Measurements from ENCODE around the gene HMOX2.

DNA sequence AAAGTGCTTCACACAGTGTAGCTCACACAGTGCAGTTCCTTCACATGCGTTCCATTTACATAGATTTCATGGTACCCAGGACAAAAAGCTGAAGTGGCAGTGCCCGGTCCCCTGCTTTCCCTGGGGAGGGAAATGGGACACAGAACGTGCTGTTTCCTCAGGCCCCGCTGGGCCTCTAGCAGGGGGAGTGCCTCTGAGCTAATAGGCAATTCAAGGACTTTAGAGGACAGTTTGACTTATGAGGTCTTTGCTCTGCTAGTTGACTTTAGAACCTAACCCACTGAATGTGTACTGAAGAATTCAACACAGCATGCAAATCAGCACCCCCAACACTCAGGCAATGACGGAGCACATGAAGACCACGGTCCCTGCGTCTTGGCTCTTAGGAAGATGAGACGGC lies 55.6 kb downstream of the HMOX2 start:
- no peak for TF ChIP-seq EP300 (IDR thresholded peaks at IDR 0.05)
- no peak for TF ChIP-seq POLR2A (IDR thresholded peaks at IDR 0.05)
- TF ChIP-seq, protein P1, sequence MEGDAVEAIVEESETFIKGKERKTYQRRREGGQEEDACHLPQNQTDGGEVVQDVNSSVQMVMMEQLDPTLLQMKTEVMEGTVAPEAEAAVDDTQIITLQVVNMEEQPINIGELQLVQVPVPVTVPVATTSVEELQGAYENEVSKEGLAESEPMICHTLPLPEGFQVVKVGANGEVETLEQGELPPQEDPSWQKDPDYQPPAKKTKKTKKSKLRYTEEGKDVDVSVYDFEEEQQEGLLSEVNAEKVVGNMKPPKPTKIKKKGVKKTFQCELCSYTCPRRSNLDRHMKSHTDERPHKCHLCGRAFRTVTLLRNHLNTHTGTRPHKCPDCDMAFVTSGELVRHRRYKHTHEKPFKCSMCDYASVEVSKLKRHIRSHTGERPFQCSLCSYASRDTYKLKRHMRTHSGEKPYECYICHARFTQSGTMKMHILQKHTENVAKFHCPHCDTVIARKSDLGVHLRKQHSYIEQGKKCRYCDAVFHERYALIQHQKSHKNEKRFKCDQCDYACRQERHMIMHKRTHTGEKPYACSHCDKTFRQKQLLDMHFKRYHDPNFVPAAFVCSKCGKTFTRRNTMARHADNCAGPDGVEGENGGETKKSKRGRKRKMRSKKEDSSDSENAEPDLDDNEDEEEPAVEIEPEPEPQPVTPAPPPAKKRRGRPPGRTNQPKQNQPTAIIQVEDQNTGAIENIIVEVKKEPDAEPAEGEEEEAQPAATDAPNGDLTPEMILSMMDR (IDR thresholded peaks at IDR 0.05): no peak
